ENCODE results near the gene ADAT1.

Gene ADAT1

DNA sequence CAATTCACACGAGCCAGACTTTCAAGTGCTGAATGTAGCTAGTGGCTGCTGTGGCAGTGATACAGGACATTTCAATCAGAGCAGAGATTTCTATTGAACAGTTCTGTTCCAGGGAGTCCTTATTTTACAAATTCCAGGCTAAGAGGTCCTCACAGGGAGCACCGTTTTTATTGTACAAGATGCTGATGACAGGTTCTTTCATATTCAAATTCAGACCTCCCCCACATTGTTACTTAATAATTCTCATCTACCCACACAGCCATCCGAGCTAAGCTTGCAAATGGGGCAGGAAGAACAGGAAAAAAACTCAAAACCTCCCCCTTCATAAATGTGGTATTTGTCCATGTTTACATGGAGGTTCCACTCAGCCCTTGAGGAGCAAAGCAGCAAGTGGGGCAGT is 47.1 kb downstream of the ADAT1 start:
- DNase-seq (ENCODE audit: low spot score), result no peak

- no peak for DNase-seq (ENCODE audit: low spot score)
These were observed 49.1 kb downstream of the ADAT1 start for GRCh38 chr16:75573955-75574354.

- DNase-seq (ENCODE audit: low spot score), result no peak
These were observed 50.1 kb downstream of the ADAT1 start for GRCh38 chr16:75572864-75573542.

DNA sequence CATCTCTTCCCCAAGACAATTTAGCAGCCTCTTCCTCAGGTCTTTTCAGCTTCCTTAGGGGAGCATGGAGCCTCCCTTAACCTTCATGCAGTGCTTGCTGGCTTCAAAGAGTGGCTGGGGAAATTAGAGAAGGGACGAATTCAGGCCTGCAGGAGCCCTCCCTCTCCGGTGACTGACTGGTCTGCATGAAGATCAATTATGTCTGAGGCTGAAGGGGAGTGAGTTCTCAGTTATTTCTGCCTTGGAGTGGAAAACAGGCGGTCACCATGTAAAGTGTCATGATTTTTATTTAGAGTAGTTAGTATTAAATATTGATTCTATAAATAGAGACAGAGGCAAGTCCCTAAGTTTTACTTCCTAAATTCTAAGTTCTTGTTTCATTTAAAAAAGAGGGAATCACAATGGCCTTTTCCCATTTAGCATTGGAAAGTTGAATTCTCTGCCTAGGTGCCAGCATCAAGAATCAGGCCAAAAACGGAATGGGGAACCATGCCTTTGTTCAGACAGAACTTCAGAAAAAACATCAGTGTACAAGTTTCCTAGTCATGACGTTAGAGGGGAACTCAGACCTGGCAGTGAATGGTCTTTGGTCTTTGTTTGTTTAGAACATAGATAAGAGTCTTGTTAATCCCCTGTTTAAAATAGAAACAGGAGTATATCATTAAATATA is 52.5 kb downstream of the ADAT1 start:
- DNase-seq (ENCODE audit: low spot score), result no peak

- no peak for DNase-seq (ENCODE audit: low spot score)
These were observed 55.2 kb downstream of the ADAT1 start for GRCh38 chr16:75567911-75568310.

DNA sequence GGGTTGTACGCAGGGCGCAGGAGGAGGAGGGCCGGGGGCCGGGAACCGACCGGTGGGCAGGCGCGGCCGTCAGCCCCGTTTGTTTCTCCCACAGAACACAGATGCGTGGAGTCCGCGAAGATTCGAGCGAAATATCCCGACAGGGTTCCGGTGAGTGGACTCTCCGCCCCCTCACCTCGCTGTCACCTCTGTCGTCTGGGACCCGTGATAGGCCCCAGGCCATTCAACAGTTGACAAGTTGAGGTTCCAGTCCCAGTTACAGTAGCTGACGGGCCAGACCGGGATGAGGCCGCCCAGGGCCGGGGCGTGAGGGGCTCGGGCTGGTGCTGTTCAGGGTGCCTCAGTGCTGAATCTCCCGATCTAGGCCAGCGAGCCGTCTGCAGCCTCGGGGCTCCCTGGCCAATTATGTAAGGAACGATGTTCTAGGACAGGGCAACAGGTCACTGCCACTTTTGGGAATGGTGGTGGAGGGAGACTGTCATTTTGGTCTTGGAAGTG is 56.3 kb downstream of the ADAT1 start:
- DNase-seq (ENCODE audit: low spot score), result no peak

GRCh38 chr16:75566040-75566757 is 56.9 kb downstream of the ADAT1 start, which contains the start of gene GABARAPL2:
GABARAPL2 (plus strand) TSS chr16:75566379; CDS start chr16:75566487, 108 bp downstream.
- DNase-seq (ENCODE audit: low spot score), result peak; percentile 95

- no peak for DNase-seq (ENCODE audit: low spot score)
These were observed 57.4 kb downstream of the ADAT1 start for GRCh38 chr16:75565640-75566039.

- no peak for DNase-seq (ENCODE audit: low spot score)
These were observed 63.3 kb downstream of the ADAT1 start for GRCh38 chr16:75559564-75560372.

DNA sequence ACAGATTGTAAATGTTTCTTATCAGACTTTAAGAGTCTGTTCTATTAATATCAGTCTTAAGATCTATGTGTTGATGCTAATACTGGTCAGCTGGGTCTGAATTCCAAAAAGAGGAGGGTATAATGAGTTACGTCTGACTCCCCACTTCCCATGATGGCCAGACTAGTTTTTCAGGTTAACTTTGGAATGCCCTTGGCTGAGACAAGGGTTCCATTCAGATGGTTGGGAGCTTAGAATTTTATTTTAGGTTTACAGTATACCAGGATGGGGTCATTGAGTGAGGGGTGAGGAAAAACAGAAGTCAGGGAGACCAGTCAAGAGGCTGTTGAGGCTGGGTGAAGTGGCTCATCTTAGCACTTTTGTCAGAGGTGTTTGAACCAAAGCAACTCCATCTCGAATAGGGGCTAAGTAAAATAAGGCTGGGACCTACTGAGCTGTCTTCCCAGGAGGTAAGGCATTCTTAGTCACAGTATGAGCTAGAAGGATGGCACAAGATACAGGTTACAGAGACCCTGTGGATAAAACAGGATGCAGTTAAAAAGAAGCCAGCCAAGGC is 64.2 kb downstream of the ADAT1 start:
- DNase-seq (ENCODE audit: low spot score), result no peak

GRCh38 chr16:75556431-75556950 is 66.6 kb downstream of the ADAT1 start:
- DNase-seq (ENCODE audit: low spot score), result no peak

DNA sequence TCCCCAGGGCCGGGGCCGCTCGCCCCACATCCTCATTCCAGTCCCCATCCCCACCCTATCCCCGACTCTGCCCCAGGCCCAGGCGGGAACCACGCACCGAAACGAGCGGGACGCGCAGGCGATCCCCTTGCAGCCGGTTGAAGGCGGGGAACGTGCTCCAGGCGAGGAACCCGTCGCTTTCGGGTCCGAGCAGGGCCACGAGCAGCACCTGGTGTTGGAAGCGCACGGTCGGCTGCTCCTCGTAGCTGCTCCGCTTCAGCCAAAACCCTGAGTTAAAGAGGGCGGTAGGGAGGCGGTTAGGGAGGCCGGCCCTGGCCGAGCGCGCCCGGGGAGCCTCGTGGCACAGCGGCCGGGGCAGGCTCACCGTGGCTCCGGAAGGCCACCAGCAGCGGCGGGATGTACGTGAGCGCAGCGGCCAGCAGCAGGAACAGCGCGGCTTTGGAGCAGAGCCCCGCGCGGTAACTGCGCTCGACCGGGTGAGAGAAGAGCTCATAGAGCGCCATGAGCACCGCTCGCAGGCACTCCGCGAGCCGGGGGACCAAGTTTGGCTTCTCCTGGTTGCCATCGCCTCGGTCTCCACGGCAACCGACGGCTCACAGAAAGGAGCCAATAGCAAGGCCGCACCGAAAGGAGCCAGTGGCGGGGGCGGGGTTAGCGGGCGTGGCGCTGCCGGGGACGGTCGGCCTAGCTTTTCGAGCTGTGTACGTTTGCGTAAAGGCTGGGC is 67.2 kb downstream of the ADAT1 start, which contains the start of gene TMEM231:
Gene TMEM231, minus strand, starts transcription at position 546 of the 724 bp plus-strand sequence. Its CDS starts 43 bp downstream, at position 503.
- peak; percentile 97 for DNase-seq (ENCODE audit: low spot score)

GRCh38 chr16:75555213-75555706 is 67.8 kb downstream of the ADAT1 start:
- DNase-seq (ENCODE audit: low spot score), result peak; percentile 81

- no peak for DNase-seq (ENCODE audit: low spot score)
These were observed 70.1 kb downstream of the ADAT1 start for GRCh38 chr16:75552951-75553350.

DNA sequence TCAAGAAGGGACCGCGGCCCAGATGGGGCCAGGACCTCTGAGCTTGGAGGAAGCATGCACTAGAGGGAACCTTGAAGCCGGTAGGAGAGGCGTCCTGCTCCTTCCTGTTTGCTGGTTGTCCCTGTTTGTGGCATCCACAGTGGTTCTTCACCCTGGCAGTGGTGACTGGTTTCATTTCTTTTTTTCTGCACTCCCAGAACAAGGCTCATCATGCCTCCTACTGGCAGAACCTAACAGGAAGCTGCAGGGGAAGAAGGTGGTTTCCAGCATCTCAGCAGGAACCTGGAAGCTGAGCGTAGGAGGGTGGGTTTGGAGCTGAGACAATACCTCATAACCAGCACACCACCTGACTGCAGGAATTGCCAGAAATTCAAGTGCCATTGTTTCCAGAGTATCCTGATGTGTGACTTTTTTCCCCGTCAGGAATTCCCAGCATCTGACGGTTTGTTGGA is 72.8 kb downstream of the ADAT1 start:
- DNase-seq (ENCODE audit: low spot score), result no peak

All from left forelimb (tissue), 1 donor.